HG03354 (cell line): ENCODE data around the gene FBN1.
A peak's percentile ranks its signal among the peaks of the same experiment; 100 is the strongest.

Experiments
- ATAC-seq: cut with Tn5 transposase; IDR thresholded peaks from one replicate; pipeline ENCODE4 v1.9.1; 2021; ENCODE audit warnings: mild to moderate bottlenecking; ENCODE audit not compliant: unreplicated experiment, poor library complexity, severe bottlenecking

Gene FBN1

GRCh38 chr15:48458876-48459275, 186.6 kb downstream of the FBN1 start:
- no peak for ATAC-seq

GRCh38 chr15:48456134-48456533, 189.4 kb downstream of the FBN1 start:
- no peak for ATAC-seq

- no peak for ATAC-seq
Observed at GRCh38 chr15:48451736-48452135, 193.8 kb downstream of the FBN1 start.

- no peak for ATAC-seq
Observed at GRCh38 chr15:48451241-48451640, 194.3 kb downstream of the FBN1 start.

GRCh38 chr15:48449734-48450133, 195.8 kb downstream of the FBN1 start:
- no peak for ATAC-seq

- ATAC-seq: no peak
Observed at GRCh38 chr15:48447657-48448056, 197.9 kb downstream of the FBN1 start.

GRCh38 chr15:48447058-48447457, 198.5 kb downstream of the FBN1 start:
- no peak for ATAC-seq

GRCh38 chr15:48442011-48442410, 203.5 kb downstream of the FBN1 start:
- no peak for ATAC-seq

GRCh38 chr15:48440084-48440483, 205.4 kb downstream of the FBN1 start:
- no peak for ATAC-seq

- no peak for ATAC-seq
Observed at GRCh38 chr15:48437178-48437577, 208.3 kb downstream of the FBN1 start.

- no peak for ATAC-seq
Observed at GRCh38 chr15:48435321-48435720, 210.2 kb downstream of the FBN1 start.

GRCh38 chr15:48433226-48433886, 212.2 kb downstream of the FBN1 start:
- ATAC-seq: peak; percentile 75

GRCh38 chr15:48432688-48433087, 212.8 kb downstream of the FBN1 start:
- no peak for ATAC-seq

GRCh38 chr15:48427960-48428547, 217.5 kb downstream of the FBN1 start:
- ATAC-seq: no peak

GRCh38 chr15:48427479-48427878, 218.0 kb downstream of the FBN1 start:
- no peak for ATAC-seq

GRCh38 chr15:48426941-48427340, 218.6 kb downstream of the FBN1 start:
- ATAC-seq: no peak

- ATAC-seq: no peak
Observed at GRCh38 chr15:48426044-48426443, 219.5 kb downstream of the FBN1 start.

- no peak for ATAC-seq
Observed at GRCh38 chr15:48425051-48425450, 220.5 kb downstream of the FBN1 start.

GRCh38 chr15:48423896-48424475, 221.5 kb downstream of the FBN1 start:
- no peak for ATAC-seq

GRCh38 chr15:48423342-48423741, 222.2 kb downstream of the FBN1 start:
- ATAC-seq: no peak

- ATAC-seq: no peak
Observed at GRCh38 chr15:48422401-48422800, 223.1 kb downstream of the FBN1 start.
